Activated CD4-positive, alpha-beta T cell treated with anti-CD3 and anti-CD28 coated beads for 24 hours (primary cell): ENCODE data around the gene ZZZ3.
"Not testable (repeated sequence)": the region's sequence is repeated elsewhere in the genome, so short reads cannot be mapped to it uniquely, and the experiment has no call there.

ENCODE experiments used
- DNase-seq, 2 donors: peaks; one replicate each; pipeline ENCODE4 v3.0.0-alpha.2; 2020; ENCODE audit warnings: low read depth in 2 of 2

ZZZ3 gene

GRCh38 chr1:77682460-77683159 lies at the start of gene ZZZ3:
Gene ZZZ3 (minus strand): TSS chr1:77682658. CDS start chr1:77633354, 49,304 bp downstream.
- DNase-seq, result peak; percentile 82 to 85

GRCh38 chr1:77732090-77732489 lies 49.6 kb upstream of the ZZZ3 start:
- no peak for DNase-seq

GRCh38 chr1:77725706-77726105 lies 43.2 kb upstream of the ZZZ3 start:
- DNase-seq, result no peak

GRCh38 chr1:77718181-77718580 lies 35.7 kb upstream of the ZZZ3 start:
- no peak for DNase-seq

DNA sequence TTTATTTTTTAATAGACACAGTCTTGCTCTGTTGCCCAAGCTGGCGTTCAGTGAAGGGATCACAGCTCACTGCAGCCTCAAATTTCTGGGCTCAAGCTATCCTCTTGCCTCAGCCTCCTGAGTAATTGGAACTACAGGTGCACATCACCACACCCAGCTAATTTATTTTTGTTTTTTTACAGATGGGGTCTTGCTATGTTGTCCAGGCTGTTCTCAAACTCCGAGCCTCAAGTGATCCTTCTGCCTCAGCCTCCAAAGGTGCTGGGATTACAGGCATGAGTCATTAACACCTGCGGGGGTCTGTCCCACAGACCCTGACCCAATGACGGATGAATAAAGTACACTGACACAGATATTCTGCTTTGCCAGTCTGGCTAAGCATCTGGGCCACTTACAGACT lies 33.6 kb upstream of the ZZZ3 start:
- no peak for DNase-seq

- no peak for DNase-seq
Measured at GRCh38 chr1:77709727-77710126, 27.3 kb upstream of the ZZZ3 start.

DNA sequence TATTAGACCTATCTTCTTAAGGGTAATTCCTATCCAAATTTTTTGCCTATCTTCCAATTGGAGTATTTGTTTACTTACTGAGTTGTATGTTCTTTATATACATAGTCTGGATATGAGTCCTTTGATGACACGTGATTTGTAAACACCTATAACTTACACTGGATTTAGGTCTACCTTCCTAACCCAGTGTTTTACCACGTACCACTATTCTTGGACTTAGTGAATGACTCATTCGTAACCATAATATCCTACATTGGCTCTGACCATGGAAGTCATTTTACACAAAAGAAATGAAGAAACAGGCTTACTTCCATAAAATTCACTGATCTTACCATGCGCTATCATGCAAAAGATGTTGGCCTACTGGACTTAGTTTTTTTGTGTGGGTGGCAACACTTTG lies 23.9 kb upstream of the ZZZ3 start:
- DNase-seq, result no peak

DNA sequence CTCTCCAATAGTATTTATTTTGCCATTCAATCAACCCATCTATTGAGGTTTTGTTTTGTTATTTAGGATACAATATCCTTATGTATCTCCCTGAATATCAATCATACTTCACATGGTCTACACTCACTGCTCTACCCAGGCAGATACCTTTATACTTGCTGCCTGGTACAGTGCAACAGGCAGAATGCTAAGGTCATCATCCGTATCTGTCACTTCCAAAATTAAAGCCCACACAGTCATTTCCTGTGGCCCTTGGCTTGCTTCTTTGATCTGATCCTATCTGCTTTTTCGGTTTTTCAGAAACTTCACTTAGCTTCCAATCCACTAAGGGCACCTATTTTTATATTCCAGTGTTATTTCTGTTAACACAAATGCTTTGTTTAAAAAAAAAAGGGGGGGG lies 22.3 kb upstream of the ZZZ3 start:
- DNase-seq, result no peak

DNA sequence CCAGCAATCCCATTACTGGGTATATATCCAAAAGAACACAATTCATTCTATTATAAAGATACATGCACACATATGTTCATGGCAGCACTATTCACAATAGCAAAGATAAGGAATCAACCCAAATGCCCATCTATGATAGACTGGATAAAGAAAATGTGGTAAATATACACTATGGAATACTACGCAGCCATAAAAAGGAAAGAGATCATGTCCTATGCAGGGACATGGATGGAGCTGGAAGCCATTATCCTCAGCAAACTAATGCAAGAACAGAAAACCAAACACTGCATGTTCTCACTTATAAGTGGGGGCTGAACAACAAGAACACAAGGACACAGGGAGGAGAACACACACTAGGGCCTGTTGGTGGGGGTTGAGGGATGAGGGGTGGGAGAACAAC lies 17.2 kb upstream of the ZZZ3 start:
- DNase-seq, result not testable (repeated sequence)

DNA sequence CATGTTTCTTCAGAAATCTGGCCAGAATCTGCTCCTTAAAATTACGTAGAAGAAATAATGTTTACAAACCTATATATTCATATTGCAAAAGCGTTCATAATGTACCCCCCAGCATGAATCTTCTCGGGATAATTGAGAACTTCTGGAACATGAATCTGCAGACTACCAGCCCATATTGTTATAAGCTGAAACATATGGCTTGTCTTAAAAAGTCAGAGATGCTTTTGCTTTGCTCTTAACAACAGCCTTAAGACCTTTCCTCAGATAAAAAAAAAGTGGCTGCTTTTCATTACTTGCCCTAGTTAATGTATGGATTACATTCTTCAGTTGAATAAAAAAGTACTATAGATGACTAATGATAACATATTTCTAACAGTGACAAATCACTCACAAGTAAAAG lies 15.0 kb upstream of the ZZZ3 start:
- no peak for DNase-seq

- no peak for DNase-seq
Measured at GRCh38 chr1:77688939-77689338, 6.5 kb upstream of the ZZZ3 start.

DNA sequence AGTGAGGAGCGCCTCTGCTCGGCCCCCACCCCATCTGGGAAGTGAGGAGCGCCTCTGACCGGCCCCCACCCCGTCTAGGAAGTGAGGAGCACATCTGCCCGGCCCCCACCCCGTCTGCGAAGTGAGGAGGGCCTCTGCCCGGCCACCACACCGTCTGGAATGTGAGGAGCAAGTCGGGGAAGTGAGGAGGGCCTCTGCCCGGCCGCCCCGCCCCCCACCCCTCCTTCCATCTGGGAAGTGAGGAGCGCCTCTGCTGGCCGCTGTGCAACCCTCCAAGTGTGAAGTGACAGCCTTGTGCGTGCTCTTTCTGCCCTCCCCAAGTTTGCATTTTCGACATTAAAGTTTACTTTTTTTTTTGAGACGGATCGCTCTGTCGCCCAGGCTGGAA lies 5.1 kb upstream of the ZZZ3 start:
- DNase-seq, result no peak

- DNase-seq, result no peak
Measured at GRCh38 chr1:77686796-77687518, 4.5 kb upstream of the ZZZ3 start.

GRCh38 chr1:77683160-77684148 lies 996 bp upstream of the ZZZ3 start:
- DNase-seq, result peak; percentile 85 to 88

- DNase-seq, result no peak
Measured at GRCh38 chr1:77680173-77680572, 2.3 kb downstream of the ZZZ3 start.

DNA sequence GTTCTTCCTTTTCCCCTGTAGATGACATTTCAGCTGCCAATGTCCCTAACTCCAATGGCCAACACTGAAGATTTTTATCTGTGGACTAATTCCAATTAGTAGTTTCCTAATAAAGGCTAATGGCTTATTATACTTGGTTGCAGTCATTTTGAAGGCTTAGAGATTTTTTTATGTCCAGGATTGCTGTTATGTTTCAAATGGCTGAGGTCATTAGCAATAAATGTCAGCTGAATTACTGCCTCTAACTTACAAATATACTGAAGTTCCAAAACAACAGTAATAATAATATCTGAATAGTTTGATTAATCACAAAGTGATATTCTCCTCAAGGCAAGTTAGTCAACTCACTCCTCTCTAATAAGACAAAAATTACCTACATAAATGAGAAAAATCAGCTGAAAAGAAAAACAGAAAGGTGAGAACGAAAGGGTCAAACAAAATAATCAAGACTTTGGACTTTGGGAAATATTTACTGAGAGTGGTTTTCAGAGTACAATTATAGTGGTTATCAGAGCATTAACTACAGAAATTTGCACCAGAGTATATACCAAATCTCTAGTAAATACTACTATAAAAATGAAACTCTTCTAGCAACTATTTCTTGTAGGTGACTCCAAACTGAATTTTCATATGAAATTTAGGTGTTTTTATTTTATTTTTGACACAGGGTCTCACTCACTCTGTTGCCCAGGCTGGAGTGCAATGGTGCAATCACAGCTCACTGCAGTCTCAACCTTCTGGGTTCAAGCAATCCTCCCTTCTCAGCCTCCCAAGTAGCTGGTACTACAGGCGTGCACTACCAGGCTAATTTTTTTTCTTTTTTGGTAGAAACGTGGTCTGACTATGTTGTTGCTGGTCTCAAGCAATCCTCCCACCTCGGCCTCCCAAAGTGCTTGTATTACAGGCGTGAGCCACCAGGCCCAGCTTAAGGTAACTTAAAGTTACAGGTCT lies 3.5 kb downstream of the ZZZ3 start:
- no peak for DNase-seq

GRCh38 chr1:77674807-77675206 lies 7.7 kb downstream of the ZZZ3 start:
- DNase-seq, result not testable (repeated sequence)

DNA sequence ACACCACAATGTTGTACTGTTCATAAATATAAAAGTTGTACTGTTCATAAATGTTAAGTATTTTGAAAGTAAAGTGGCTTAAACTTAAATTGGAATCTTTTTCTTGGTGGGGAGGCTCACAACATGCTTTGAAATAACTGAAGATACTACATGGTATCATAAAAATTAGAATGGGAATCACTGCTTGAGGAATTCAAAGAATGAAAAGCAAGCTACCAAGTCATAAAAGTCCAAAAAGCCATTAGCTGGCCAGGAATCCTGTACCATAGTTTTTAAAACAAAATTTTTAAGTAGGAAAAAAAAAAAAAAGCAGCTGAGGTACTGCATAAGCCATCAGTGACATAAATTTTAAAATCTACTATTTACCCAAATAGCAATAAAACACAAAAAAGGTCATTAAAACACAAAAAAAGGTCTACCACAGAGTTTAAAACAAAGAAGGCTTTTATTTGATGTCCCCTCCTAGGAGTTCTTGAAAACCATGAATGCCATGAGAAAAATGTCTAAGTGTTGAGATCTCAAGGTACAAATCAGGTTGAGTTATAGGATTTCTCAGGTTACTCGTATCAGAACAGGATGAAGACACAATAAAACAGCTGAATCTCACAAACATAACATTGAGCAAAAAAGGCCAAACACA lies 8.6 kb downstream of the ZZZ3 start:
- DNase-seq, result no peak

GRCh38 chr1:77673030-77673429 lies 9.4 kb downstream of the ZZZ3 start:
- DNase-seq, result no peak

DNA sequence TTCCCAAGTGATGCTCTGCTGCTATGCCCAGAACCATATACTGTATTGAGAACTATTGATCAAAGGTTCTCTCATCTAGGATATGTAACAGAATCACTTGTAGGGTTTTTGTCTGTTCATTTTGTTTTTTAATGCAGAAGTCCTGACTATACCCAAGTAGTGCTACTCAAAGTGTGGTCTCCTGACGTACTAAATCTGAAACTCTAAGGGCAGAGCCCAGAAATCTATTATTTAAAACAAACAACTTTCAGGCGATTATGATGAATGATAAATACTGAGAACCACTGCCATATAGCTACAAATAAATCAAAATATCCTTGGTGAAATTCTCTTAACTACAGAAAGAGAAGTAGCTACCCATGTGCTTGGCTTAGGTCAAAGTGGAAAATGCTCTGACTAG lies 10.1 kb downstream of the ZZZ3 start:
- DNase-seq, result no peak

DNA sequence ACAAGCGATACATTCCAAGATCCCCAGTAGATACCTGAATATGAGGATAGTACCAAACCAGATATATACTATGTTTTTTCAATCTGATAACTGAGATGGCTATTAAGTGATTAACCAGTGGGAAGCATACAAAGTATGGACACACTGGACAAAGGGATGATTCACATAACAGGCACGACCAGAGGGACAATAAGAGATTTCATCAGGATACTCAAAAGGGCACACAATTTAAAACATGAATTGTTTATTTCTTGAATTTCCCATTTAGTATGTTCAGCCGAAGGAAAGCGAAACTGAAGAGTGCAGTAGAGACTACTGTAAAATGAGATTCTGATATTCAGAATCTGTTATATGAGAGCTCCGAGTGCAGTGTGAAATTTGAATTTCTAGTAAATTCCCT lies 10.6 kb downstream of the ZZZ3 start:
- DNase-seq, result no peak
